KMS-11 (cell line): ENCODE measurements around the gene ADAMTS8.

Experiments used
- H2AFZ ChIP-seq: fragments of 200-600 bp; sonication (generic); 2 replicates; pipeline ENCODE4 v1.6.1; 2016; ENCODE audit warnings: antibody characterized with exemption, mixed run types, low read depth
- H3K27ac ChIP-seq: fragments of 200-600 bp; sonication (generic); 2 replicates; pipeline ENCODE4 v1.6.1; 2016; ENCODE audit warnings: mild to moderate bottlenecking, mixed run types
- H3K27me3 ChIP-seq: fragments of 200-600 bp; sonication (generic); 2 replicates; pipeline ENCODE4 v1.6.1; 2017; ENCODE audit warnings: mild to moderate bottlenecking, low read depth, mixed run types, moderate library complexity; ENCODE audit not compliant: insufficient read depth
- H3K36me3 ChIP-seq: fragments of 200-600 bp; sonication (generic); 2 replicates; pipeline ENCODE4 v1.6.1; 2017; ENCODE audit warnings: mild to moderate bottlenecking, mixed run types; ENCODE audit not compliant: insufficient read depth
- H3K4me1 ChIP-seq: fragments of 200-600 bp; sonication (generic); 2 replicates; pipeline ENCODE4 v1.6.1; 2016; ENCODE audit warnings: mild to moderate bottlenecking, low read depth, mixed run types; ENCODE audit not compliant: poor library complexity, severe bottlenecking
- H3K4me2 ChIP-seq: fragments of 200-600 bp; sonication (generic); 2 replicates; pipeline ENCODE4 v1.7.0; 2016; ENCODE audit warnings: mild to moderate bottlenecking, mixed run types
- H3K4me3 ChIP-seq: fragments of 200-600 bp; sonication (generic); IDR thresholded peaks from 2 replicates; pipeline ENCODE4 v1.6.1; 2017; ENCODE audit warnings: low read depth, low read length, mixed read lengths; ENCODE audit not compliant: insufficient read depth
- H3K79me2 ChIP-seq: fragments of 200-600 bp; sonication (generic); 2 replicates; pipeline ENCODE4 v1.6.1; 2016; ENCODE audit warnings: low read depth, mixed run types; ENCODE audit not compliant: insufficient read depth
- H3K9ac ChIP-seq: fragments of 200-600 bp; sonication (generic); 2 replicates; pipeline ENCODE4 v1.6.1; 2016; ENCODE audit warnings: mild to moderate bottlenecking, mixed run types
- H4K20me1 ChIP-seq: fragments of 200-600 bp; sonication (generic); 2 replicates; pipeline ENCODE4 v1.6.1; 2016; ENCODE audit warnings: mild to moderate bottlenecking, mixed run types; ENCODE audit not compliant: insufficient read depth
- CTCF ChIP-seq: fragments of 200-600 bp; sonication (generic); conservative IDR thresholded peaks from 2 replicates; pipeline ENCODE4 v1.6.1; 2017; ENCODE audit warnings: low read depth, mild to moderate bottlenecking, antibody characterized with exemption, low read length, moderate library complexity, mixed read lengths

Gene ADAMTS8

GRCh38 chr11:130413405-130414106 lies 14.9 kb downstream of the ADAMTS8 start:
- H2AFZ ChIP-seq: no peak overlapping the region
- H3K27ac ChIP-seq: no peak overlapping the region
- H3K9ac ChIP-seq: no peak overlapping the region
- no peak overlapping the region for H3K4me3 ChIP-seq
- no peaks in the 10 kb centered on the region for H3K4me1 ChIP-seq
- H3K36me3 ChIP-seq: no peaks in the 10 kb centered on the region
- no peaks in the 10 kb centered on the region for H3K27me3 ChIP-seq
- H4K20me1 ChIP-seq: no peaks in the 10 kb centered on the region
- no peak for TF ChIP-seq CTCF
- no peak overlapping the region for H3K4me2 ChIP-seq
- no peaks in the 10 kb centered on the region for H3K79me2 ChIP-seq

- Histone ChIP-seq H3K9ac (no peak overlapping the region), H3K27me3 (no peaks in the 10 kb centered on the region), H3K27ac (no peak overlapping the region), H3K4me2 (no peak overlapping the region), H3K36me3 (no peaks in the 10 kb centered on the region), H4K20me1 (no peaks in the 10 kb centered on the region), H3K4me3 (no peak overlapping the region), H2AFZ (no peak overlapping the region), H3K79me2 (no peaks in the 10 kb centered on the region), H3K4me1 (no peaks in the 10 kb centered on the region)
- TF ChIP-seq CTCF: no peak
These were observed 17.2 kb downstream of the ADAMTS8 start for GRCh38 chr11:130411223-130411622.

- H3K27ac ChIP-seq: no peak overlapping the region
- no peak for TF ChIP-seq CTCF
- H2AFZ ChIP-seq: no peak overlapping the region
- H4K20me1 ChIP-seq: no peaks in the 10 kb centered on the region
- H3K4me1 ChIP-seq: no peaks in the 10 kb centered on the region
- H3K4me3 ChIP-seq: no peak overlapping the region
- no peaks in the 10 kb centered on the region for H3K27me3 ChIP-seq
- H3K4me2 ChIP-seq: no peak overlapping the region
- H3K79me2 ChIP-seq: no peaks in the 10 kb centered on the region
- H3K9ac ChIP-seq: no peak overlapping the region
- H3K36me3 ChIP-seq: no peaks in the 10 kb centered on the region
These were observed 18.6 kb downstream of the ADAMTS8 start for GRCh38 chr11:130409594-130410388.

- Histone ChIP-seq H3K79me2 (no peaks in the 10 kb centered on the region), H3K4me1 (no peaks in the 10 kb centered on the region), H3K27ac (no peak overlapping the region), H3K27me3 (no peaks in the 10 kb centered on the region), H3K36me3 (no peaks in the 10 kb centered on the region), H3K4me3 (no peak overlapping the region), H2AFZ (no peak overlapping the region), H3K9ac (no peak overlapping the region), H4K20me1 (no peaks in the 10 kb centered on the region), H3K4me2 (no peak overlapping the region)
- no peak for TF ChIP-seq CTCF
These were observed 19.5 kb downstream of the ADAMTS8 start for GRCh38 chr11:130408901-130409300.
